WTC11 (cell line): ENCODE data around the gene MCF2L2.

ENCODE experiments used
- ETV6 ChIP-seq: sonication (generic); formaldehyde crosslinking; IDR thresholded peaks from 2 replicates; pipeline ENCODE4 v1.8.1; 2022; ENCODE audit warnings: mild to moderate bottlenecking, missing genetic modification reagents
- FOXP1 ChIP-seq: sonication (generic); formaldehyde crosslinking; IDR thresholded peaks from 2 replicates; pipeline ENCODE4 v1.8.0; 2022; ENCODE audit warnings: missing genetic modification reagents, mild to moderate bottlenecking, moderate library complexity, borderline replicate concordance
- KAT7 ChIP-seq: sonication (generic); formaldehyde crosslinking; IDR thresholded peaks from 2 replicates; pipeline ENCODE4 v1.8.1; 2023; ENCODE audit warnings: missing genetic modification reagents, mild to moderate bottlenecking, borderline replicate concordance
- NFYB ChIP-seq: sonication (generic); formaldehyde crosslinking; conservative IDR thresholded peaks from 2 replicates; pipeline ENCODE4 v1.8.0; 2022; ENCODE audit warnings: low read depth, missing genetic modification reagents
- SOX15 ChIP-seq: fragments of 250-450 bp; sonication (Bioruptor Pico); IDR thresholded peaks from 2 replicates; pipeline ENCODE4 v1.9.0; 2021; ENCODE audit warnings: mild to moderate bottlenecking
- SP1 ChIP-seq: sonication (generic); formaldehyde crosslinking; conservative IDR thresholded peaks from 2 replicates; pipeline ENCODE4 v1.8.1; 2022; ENCODE audit warnings: missing genetic modification reagents
- ZNF317 ChIP-seq: sonication (generic); formaldehyde crosslinking; IDR thresholded peaks from 2 replicates; pipeline ENCODE4 v1.8.1; 2023; ENCODE audit warnings: low read depth, mild to moderate bottlenecking, moderate library complexity, missing genetic modification reagents, borderline replicate concordance
- TF ChIP-seq, protein P1 (sequence below): sonication (generic); formaldehyde crosslinking; IDR thresholded peaks from 2 replicates; pipeline ENCODE4 v1.8.0; 2022; ENCODE audit warnings: mild to moderate bottlenecking, missing genetic modification reagents
- TF ChIP-seq, protein P2 (sequence below): sonication (generic); formaldehyde crosslinking; IDR thresholded peaks from 2 replicates; pipeline ENCODE4 v1.8.0; 2022; ENCODE audit warnings: mild to moderate bottlenecking, missing genetic modification reagents
- TF ChIP-seq, protein P3 (sequence below): sonication (generic); formaldehyde crosslinking; IDR thresholded peaks from 2 replicates; pipeline ENCODE4 v1.8.1; 2022; ENCODE audit warnings: low read depth, missing genetic modification reagents, borderline replicate concordance
- TF ChIP-seq, protein P4 (sequence below): fragments of 200-600 bp; IDR thresholded peaks from 2 replicates; pipeline ENCODE4 v1.8.0; 2022; ENCODE audit warnings: antibody characterized with exemption
- TF ChIP-seq, protein P5 (sequence below): sonication (generic); formaldehyde crosslinking; IDR thresholded peaks from 2 replicates; pipeline ENCODE4 v1.8.0; 2022; ENCODE audit warnings: missing genetic modification reagents

DNA sequence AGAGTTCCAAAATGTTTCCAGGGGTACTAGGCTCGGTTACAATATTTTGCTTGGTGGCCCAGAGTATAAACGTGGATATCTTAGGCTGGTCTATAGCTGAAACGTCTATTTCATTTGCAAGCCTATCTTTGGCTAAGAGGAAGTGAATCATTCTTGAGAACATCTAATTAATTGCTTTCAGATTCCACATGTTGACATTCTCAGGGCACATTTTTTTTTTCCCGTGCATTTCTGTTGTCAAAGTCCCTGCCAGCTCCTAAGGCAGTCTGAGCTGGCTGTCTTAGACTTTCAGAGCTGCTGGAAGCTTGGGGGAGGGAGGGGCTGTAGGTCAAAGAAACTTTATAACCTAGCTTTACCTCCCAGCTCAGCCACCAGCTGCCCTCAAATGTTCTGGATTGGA, 242.7 kb downstream of the MCF2L2 start:
- no peak for TF ChIP-seq ETV6 (CRISPR knock-in tag)
- TF ChIP-seq, protein P1, sequence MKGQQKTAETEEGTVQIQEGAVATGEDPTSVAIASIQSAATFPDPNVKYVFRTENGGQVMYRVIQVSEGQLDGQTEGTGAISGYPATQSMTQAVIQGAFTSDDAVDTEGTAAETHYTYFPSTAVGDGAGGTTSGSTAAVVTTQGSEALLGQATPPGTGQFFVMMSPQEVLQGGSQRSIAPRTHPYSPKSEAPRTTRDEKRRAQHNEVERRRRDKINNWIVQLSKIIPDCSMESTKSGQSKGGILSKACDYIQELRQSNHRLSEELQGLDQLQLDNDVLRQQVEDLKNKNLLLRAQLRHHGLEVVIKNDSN (CRISPR knock-in tag), result no peak
- TF ChIP-seq, protein P2, sequence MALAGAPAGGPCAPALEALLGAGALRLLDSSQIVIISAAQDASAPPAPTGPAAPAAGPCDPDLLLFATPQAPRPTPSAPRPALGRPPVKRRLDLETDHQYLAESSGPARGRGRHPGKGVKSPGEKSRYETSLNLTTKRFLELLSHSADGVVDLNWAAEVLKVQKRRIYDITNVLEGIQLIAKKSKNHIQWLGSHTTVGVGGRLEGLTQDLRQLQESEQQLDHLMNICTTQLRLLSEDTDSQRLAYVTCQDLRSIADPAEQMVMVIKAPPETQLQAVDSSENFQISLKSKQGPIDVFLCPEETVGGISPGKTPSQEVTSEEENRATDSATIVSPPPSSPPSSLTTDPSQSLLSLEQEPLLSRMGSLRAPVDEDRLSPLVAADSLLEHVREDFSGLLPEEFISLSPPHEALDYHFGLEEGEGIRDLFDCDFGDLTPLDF (CRISPR knock-in tag), result no peak
- TF ChIP-seq KAT7 (CRISPR knock-in tag), result no peak
- TF ChIP-seq, protein P3, sequence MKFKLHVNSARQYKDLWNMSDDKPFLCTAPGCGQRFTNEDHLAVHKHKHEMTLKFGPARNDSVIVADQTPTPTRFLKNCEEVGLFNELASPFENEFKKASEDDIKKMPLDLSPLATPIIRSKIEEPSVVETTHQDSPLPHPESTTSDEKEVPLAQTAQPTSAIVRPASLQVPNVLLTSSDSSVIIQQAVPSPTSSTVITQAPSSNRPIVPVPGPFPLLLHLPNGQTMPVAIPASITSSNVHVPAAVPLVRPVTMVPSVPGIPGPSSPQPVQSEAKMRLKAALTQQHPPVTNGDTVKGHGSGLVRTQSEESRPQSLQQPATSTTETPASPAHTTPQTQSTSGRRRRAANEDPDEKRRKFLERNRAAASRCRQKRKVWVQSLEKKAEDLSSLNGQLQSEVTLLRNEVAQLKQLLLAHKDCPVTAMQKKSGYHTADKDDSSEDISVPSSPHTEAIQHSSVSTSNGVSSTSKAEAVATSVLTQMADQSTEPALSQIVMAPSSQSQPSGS (CRISPR knock-in tag), result no peak
- TF ChIP-seq, protein P4, sequence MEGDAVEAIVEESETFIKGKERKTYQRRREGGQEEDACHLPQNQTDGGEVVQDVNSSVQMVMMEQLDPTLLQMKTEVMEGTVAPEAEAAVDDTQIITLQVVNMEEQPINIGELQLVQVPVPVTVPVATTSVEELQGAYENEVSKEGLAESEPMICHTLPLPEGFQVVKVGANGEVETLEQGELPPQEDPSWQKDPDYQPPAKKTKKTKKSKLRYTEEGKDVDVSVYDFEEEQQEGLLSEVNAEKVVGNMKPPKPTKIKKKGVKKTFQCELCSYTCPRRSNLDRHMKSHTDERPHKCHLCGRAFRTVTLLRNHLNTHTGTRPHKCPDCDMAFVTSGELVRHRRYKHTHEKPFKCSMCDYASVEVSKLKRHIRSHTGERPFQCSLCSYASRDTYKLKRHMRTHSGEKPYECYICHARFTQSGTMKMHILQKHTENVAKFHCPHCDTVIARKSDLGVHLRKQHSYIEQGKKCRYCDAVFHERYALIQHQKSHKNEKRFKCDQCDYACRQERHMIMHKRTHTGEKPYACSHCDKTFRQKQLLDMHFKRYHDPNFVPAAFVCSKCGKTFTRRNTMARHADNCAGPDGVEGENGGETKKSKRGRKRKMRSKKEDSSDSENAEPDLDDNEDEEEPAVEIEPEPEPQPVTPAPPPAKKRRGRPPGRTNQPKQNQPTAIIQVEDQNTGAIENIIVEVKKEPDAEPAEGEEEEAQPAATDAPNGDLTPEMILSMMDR, result no peak
- no peak for TF ChIP-seq ZNF317 (CRISPR knock-in tag)
- TF ChIP-seq FOXP1 (CRISPR knock-in tag), result no peak
- TF ChIP-seq NFYB, result no peak
- no peak for TF ChIP-seq SP1 (CRISPR knock-in tag)
- TF ChIP-seq SOX15 (CRISPR knock-in tag), result no peak
- TF ChIP-seq, protein P5, sequence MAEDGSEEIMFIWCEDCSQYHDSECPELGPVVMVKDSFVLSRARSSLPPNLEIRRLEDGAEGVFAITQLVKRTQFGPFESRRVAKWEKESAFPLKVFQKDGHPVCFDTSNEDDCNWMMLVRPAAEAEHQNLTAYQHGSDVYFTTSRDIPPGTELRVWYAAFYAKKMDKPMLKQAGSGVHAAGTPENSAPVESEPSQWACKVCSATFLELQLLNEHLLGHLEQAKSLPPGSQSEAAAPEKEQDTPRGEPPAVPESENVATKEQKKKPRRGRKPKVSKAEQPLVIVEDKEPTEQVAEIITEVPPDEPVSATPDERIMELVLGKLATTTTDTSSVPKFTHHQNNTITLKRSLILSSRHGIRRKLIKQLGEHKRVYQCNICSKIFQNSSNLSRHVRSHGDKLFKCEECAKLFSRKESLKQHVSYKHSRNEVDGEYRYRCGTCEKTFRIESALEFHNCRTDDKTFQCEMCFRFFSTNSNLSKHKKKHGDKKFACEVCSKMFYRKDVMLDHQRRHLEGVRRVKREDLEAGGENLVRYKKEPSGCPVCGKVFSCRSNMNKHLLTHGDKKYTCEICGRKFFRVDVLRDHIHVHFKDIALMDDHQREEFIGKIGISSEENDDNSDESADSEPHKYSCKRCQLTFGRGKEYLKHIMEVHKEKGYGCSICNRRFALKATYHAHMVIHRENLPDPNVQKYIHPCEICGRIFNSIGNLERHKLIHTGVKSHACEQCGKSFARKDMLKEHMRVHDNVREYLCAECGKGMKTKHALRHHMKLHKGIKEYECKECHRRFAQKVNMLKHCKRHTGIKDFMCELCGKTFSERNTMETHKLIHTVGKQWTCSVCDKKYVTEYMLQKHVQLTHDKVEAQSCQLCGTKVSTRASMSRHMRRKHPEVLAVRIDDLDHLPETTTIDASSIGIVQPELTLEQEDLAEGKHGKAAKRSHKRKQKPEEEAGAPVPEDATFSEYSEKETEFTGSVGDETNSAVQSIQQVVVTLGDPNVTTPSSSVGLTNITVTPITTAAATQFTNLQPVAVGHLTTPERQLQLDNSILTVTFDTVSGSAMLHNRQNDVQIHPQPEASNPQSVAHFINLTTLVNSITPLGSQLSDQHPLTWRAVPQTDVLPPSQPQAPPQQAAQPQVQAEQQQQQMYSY (CRISPR knock-in tag), result no peak
